H54 (cell line): ENCODE data around the gene TLR3.
"Not testable (repeated sequence)": the region's sequence is repeated elsewhere in the genome, so short reads cannot be mapped to it uniquely, and the experiment has no call there.

ENCODE experiments used
- DNase-seq: peaks from one replicate; pipeline ENCODE4 v3.0.0; 2011; ENCODE audit warnings: low spot score, mixed read lengths; ENCODE audit not compliant: insufficient read length
- FAIRE-seq: peaks from 3 replicates; lab custom pipeline; 2011; peaks lifted over from hg19 to GRCh38; lab: Jason Lieb, UNC
- POLR2A ChIP-seq: IDR thresholded peaks from 2 replicates; pipeline ENCODE4 v1.6.1; 2011; ENCODE audit warnings: low read depth, mild to moderate bottlenecking, low read length

The TLR3 gene

DNA sequence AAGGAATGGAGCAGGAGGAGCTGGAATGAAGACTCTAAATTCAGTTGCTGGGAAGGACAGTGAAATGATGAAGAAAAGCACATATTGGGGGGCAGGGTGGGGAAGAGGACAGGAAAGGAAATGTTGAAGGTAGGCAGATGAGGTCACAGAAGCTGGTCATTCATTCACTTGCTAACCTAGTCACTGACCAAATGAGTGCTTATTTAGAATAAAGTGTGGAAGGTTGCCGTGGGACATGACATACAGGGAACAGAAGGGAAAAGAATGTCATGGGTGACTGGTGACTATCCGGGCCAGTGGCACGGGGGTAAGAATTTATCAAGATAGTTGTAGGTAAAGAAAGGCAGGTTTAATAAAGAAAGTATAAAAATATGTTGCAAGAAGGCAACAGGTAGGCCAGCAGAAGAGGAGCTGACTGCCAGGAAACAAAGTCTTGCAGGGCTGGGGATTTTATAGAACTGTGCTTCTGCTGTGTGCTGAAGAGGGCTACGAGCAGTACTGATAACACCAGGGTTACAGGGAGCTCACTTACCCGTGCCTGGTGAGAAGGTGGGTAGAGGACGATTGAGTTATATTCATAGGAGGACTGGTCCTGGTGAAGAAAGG lies 31.9 kb upstream of the TLR3 start:
- FAIRE-seq (no peak), DNase-seq (no peak)

GRCh38 chr4:186037692-186038658 lies 31.0 kb upstream of the TLR3 start:
- no peak for FAIRE-seq
- DNase-seq, result peak; percentile 33
- TF ChIP-seq POLR2A, result no peak

More for the DNA sequence above, 31.9 kb upstream of the TLR3 start:
- no peak for TF ChIP-seq POLR2A

- FAIRE-seq (no peak), DNase-seq (no peak)
- no peak for TF ChIP-seq POLR2A
Observed at GRCh38 chr4:186039697-186040096, 29.3 kb upstream of the TLR3 start.

DNA sequence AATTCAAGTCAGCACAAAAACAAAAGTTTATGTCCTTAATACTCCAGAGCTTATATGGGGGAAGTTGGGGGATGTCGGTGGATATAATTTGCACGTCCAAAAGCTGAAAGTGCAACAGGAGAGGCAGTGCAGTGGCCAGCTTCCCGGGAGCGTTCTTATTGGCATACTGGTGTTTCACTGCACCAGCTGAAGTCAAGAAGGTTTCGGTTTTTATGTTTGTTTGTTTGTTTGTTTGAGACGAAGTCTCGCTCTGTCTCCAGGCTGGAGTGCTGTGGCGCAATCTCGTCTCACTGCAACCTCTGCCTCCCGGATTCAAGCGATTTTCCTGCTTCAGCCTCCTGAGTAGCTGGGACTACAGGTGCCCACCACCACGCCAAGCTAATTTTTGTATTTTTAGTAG lies 28.6 kb upstream of the TLR3 start:
- FAIRE-seq, result no peak
- DNase-seq, result no peak
- no peak for TF ChIP-seq POLR2A

- not testable (repeated sequence) for DNase-seq, FAIRE-seq
Observed at GRCh38 chr4:186047501-186047900, 21.5 kb upstream of the TLR3 start.

- FAIRE-seq, DNase-seq: not testable (repeated sequence)
Observed at GRCh38 chr4:186050135-186050534, 18.8 kb upstream of the TLR3 start.

DNA sequence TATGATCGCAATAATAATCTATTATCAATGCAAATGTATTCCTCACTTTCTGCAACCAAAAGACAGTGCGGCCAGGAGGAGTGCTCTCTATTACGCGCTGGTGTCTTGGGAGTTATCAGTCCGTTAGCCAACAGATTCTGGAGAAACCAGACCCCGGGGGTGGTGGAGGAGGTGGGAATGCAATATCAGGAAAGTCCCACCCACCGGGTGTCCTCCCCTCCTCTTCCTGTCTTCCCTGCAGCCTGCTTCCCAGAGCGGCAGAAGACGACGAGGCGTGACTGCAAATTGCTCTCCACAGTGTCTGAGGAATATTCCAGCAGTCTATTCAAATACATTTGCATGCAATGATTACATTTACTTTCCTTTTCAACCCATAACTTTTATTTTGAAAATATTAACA lies 17.9 kb upstream of the TLR3 start:
- DNase-seq (no peak), FAIRE-seq (no peak)
- TF ChIP-seq POLR2A, result no peak

- TF ChIP-seq POLR2A, result no peak
- no peak for DNase-seq
- no peak for FAIRE-seq
Observed at GRCh38 chr4:186058253-186058979, 10.5 kb upstream of the TLR3 start.

- no peak for TF ChIP-seq POLR2A
- FAIRE-seq, result no peak
- no peak for DNase-seq
Observed at GRCh38 chr4:186058980-186059316, 10.0 kb upstream of the TLR3 start.

DNA sequence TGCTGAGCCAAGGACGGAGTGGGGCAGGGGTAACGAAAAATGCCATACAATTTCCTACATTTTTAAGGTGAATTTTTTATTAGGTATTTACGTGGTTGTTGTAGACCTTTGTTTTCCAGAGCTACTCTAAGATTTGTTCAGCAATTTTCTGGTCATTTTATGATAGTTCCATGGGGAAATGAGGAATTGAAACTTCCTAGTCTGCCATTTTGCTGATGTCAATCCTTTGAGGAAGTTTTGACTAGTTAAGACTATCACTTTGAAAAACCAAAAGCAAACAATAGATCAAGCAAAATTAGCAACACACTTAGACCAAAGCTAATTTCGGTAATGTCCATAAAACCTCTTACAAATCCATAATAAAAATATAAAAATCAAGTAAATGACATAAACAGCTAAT lies 7.0 kb upstream of the TLR3 start:
- TF ChIP-seq POLR2A, result no peak
- FAIRE-seq (no peak), DNase-seq (no peak)

- no peak for TF ChIP-seq POLR2A
- FAIRE-seq, result peak; percentile 58
- DNase-seq, result peak; percentile 27
Observed at GRCh38 chr4:186067757-186068385, 1.1 kb upstream of the TLR3 start.

DNA sequence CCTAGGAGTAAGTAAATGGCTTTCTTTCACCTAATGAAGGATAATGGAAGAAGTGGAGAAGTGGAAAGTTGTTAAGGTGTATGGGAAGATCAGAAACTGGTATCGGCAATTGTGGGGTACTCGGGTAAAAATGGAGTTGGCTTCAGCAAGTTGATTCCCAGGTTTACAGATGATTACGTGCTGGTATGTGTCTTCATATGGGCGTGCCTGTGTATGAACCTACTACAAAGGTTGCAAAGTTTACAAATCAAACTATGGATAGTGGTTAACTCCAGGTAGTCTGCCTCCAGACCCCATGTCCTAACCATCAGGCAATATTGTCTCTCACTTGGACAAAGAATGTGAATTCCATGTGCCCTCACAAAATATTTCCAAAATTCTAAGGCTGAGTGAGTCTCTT lies 773 bp downstream of the TLR3 start:
- no peak for TF ChIP-seq POLR2A
- no peak for FAIRE-seq
- DNase-seq, result no peak

DNA sequence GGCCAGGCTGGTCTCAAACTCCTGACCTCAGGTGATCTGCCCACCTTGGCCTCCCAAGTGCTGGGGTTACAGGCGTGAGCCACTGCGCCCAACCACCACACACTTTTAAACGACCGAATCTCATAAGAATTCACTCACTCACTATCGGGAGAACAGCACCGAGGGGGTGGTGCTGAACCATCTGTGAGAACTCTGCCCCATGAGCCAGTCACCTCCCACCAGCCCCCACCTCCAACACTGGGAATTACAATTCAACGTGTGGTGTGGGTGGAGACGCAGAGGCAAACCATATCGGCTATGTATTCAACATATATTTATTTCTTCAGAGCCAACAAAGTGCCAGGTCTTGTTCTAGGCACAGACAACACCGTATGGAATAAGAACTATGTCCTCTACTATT lies 3.6 kb downstream of the TLR3 start:
- DNase-seq (no peak), FAIRE-seq (no peak)
- no peak for TF ChIP-seq POLR2A

DNA sequence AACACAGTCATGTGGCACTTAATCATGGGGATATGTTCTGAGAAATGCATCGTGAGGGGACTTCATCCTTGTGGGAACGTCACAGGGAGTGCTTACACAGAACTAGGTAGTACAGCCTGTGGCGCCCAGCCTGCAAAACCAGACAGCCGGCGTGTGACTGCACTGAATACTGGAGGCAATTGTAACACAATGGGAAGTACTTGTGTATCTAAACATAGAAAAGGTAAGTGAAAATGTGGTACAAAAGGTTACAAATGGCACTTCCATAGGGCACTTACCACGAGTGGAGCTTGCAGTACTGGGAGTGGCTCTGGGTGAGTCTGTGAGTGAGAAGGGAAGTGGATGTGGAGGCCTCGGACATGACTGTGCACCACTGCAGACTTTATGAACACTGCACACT lies 5.2 kb downstream of the TLR3 start:
- DNase-seq, result no peak
- no peak for TF ChIP-seq POLR2A
- no peak for FAIRE-seq
